GM15510 (cell line): Measurements from ENCODE around the gene LRIT1.

Experiments used
- POLR2A ChIP-seq: IDR thresholded peaks from 3 replicates; pipeline ENCODE4 v1.6.1; 2011; ENCODE audit warnings: borderline replicate concordance; ENCODE audit not compliant: insufficient read length; ENCODE audit errors: extremely low read depth

Gene LRIT1

GRCh38 chr10:84190621-84191020, 50.7 kb downstream of the LRIT1 start:
- no peak for TF ChIP-seq POLR2A

DNA sequence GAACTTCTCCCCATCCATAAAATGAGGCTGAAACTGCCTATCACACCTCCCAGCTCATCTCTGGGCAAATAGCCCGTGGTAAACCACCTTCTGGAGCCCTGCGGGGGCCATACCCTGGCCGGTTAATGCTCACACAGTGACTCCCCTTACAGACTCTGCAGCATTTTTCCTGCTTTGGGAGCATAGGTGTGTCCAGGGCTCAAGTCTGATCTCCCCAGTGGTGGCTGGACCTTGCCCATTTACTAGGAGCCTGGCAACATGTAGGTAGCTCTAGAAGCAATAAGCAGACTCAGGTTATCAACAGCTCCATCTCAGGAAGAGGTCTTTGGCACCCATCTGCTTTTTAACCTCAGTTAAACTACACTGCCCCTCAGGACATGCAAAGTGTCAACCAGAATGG, 52.5 kb downstream of the LRIT1 start:
- no peak for TF ChIP-seq POLR2A

DNA sequence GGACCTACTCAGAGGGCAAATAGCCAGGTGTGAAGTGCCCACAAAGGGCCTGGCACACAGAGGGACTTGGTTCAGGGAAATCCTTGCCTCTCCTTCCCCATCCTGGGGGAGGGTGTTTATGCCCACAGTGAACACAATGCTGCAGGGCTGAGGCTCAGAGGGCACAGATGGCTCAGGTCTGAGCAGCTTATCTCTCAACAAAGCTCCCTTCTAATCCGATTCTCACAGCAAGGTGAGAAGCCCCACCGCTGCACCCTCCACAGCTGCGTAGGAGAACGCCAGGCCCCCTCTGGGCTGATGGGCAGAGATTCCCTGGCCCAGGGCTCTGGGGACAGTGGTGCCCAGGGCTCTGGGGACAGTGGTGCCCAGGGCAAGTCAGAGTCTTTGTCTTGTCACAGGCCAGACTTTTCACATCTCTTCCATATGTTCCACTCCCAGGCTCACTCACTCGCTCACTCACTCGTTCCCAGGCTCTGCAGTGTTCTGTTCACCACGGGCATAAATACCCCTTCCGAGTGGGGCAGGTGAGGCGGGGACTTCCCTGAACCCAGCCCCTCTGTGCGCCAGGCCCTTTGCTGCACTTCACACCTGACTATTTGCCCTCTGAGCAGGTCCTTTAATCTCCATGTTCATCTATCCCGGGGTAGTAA, 55.7 kb downstream of the LRIT1 start:
- no peak for TF ChIP-seq POLR2A

- TF ChIP-seq POLR2A, result no peak
These were observed 56.8 kb downstream of the LRIT1 start for GRCh38 chr10:84184517-84184916.

DNA sequence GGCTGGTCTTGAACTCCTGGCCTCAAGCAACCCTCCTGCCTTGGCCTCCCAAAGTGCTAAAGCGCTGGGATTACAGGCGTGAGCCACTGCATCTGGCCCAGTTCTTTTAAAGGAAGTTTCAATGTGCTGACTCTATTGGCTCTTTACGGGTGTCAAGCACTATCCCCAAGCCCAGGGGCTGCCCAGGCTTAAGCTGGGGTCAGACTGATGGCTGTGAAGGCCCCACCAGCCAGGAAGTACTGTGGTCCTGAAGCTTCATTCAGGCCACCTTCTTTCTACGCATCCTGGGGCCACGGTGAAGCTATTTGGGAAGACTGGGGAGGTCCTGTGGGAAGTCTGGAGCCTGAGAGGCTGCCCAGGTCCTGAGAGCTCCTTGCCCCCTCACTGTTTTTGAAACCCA, 59.7 kb downstream of the LRIT1 start:
- no peak for TF ChIP-seq POLR2A
